ENCODE measurements around the gene TSC2. TPM values are rescaled to one million over a fixed set of nuclear protein-coding genes. Genes with fewer than 3 reads are reported as not detected.

TSC2 gene
- total and polyA plus RNA-seq, 10 donors = 20.7 to 185 (median 93.8) TPM

DNA sequence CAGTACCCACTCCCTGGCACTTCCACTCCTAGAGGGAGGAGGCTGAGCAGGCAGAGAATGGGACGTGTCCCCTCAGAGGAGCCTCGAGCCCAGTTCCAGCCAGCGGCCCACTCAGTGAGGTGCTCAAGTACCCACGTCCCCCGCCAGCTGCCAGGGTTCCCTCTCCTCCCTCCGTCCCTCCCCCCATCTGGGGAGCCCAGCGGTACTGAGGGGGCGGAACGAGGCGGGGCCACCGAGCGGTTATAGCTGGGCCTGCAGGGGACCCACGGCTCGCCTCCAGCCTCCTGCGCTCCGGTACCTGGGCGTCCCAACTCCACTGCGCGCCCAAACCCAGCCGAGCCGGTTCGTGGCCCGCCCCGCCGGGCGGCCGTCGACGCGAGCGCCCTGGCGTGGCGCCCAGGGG lies 28.3 kb upstream of the TSC2 start, which contains the start of gene NPW:
TSS of gene NPW (plus strand) at position 268 of the 403 bp plus-strand sequence.
- 1 to 14% (median 3%) methylated on average over 5 to 33 of the region's 33 CpGs for WGBS, 5 donors
- peak; percentile 74 for DNase-seq
- Histone ChIP-seq H3K27ac (no peak within 1 kb of the TSS), H3K36me3 (no peaks in the 10 kb centered on the region), H3K4me3 (peak within 1 kb of the TSS in 6 of 8 donors; percentile 8 to 50 (median 13)), H3K9me3 (no peaks in the 10 kb centered on the region), H3K4me1 (peaks cover 26 to 44% (median 36%) of the 10 kb centered on the region in 6 donors), H3K27me3 (replicated peaks in 1 of 7) (peaks cover 0 to 64% (median 32%) of the 10 kb centered on the region in 7 donors)
- intact Hi-C loops (cut with DNase I; ENCODE audit: low total_unique reads) = no loop called here
- TF ChIP-seq, protein P1, sequence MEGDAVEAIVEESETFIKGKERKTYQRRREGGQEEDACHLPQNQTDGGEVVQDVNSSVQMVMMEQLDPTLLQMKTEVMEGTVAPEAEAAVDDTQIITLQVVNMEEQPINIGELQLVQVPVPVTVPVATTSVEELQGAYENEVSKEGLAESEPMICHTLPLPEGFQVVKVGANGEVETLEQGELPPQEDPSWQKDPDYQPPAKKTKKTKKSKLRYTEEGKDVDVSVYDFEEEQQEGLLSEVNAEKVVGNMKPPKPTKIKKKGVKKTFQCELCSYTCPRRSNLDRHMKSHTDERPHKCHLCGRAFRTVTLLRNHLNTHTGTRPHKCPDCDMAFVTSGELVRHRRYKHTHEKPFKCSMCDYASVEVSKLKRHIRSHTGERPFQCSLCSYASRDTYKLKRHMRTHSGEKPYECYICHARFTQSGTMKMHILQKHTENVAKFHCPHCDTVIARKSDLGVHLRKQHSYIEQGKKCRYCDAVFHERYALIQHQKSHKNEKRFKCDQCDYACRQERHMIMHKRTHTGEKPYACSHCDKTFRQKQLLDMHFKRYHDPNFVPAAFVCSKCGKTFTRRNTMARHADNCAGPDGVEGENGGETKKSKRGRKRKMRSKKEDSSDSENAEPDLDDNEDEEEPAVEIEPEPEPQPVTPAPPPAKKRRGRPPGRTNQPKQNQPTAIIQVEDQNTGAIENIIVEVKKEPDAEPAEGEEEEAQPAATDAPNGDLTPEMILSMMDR (IDR thresholded peaks at IDR 0.05 in 8 of 11, conservative IDR thresholded peaks at IDR 0.05 in 3 of 11) = no peak
- no peak for TF ChIP-seq POLR2AphosphoS5 (IDR thresholded peaks at IDR 0.05)

DNA sequence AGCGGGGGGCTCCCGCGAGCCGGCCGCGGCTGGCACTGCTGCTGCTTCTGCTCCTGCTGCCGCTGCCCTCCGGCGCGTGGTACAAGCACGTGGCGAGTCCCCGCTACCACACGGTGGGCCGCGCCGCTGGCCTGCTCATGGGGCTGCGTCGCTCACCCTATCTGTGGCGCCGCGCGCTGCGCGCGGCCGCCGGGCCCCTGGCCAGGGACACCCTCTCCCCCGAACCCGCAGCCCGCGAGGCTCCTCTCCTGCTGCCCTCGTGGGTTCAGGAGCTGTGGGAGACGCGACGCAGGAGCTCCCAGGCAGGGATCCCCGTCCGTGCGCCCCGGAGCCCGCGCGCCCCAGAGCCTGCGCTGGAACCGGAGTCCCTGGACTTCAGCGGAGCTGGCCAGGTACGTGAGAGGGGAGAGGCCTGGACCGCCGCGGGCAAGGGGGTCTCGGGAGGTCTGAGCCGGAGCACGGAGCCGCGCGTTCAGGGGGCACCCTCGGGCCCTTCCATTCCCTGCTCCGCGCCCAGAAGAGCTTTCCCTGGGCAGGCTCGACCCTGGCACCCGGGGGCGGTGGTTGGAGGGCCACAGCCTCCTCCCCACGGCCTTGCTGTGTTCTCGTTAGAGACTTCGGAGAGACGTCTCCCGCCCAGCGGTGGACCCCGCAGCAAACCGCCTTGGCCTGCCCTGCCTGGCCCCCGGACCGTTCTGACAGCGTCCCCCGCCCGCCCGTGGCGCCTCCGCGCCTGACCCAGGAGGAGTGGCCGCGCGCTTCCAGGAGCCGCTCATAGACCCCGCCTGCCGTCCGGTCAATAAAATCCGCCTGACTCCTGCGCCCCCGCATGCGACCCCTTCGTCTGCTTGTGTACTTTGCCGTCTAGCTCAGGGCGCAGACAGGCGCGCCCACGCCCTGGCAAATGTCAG lies 27.6 kb upstream of the TSC2 start:
- Histone ChIP-seq H3K27ac (no peak overlapping the region), H3K9me3 (no peaks in the 10 kb centered on the region), H3K27me3 (replicated peaks in 1 of 7) (peaks cover 0 to 70% (median 32%) of the 10 kb centered on the region in 7 donors), H3K36me3 (no peaks in the 10 kb centered on the region), H3K4me1 (peaks cover 27 to 50% (median 40%) of the 10 kb centered on the region in 6 donors), H3K4me3 (peak overlapping the region in 6 of 8 donors; percentile 8 to 50 (median 13))
- TF ChIP-seq POLR2A (IDR thresholded peaks at IDR 0.05) (no peak), POLR2AphosphoS5 (IDR thresholded peaks at IDR 0.05) (no peak)
- TF ChIP-seq, protein P1 (IDR thresholded peaks at IDR 0.05 in 8 of 11, conservative IDR thresholded peaks at IDR 0.05 in 3 of 11) = no peak
- 0 to 3% (median 2%) methylated on average over 8 to 96 of the region's 96 CpGs for WGBS, 5 donors
- DNase-seq = peak; percentile 74
- intact Hi-C loops (cut with DNase I; ENCODE audit: low total_unique reads) = no loop called here

DNA sequence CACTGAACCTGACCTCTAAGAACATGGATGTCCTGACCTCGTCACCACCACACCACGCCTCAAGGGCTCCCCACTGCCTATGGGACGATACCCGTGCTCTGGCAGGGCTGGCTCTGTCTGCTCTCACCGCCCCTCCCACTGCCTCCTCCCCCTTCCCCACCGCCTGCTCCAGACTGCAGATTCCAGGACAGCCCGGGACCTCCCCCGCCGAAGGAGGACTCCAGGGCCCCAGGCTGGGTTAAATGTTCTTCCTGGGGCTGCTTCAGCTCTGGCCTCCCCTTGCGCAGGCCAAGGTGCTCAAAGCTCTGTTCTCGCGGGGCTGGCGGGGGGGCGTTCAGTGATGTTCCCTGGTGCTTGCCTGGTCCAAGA lies 25.1 kb upstream of the TSC2 start:
- no peaks in the 10 kb centered on the region for H3K36me3 ChIP-seq
- TF ChIP-seq POLR2A (IDR thresholded peaks at IDR 0.05) (no peak), POLR2AphosphoS5 (IDR thresholded peaks at IDR 0.05) (no peak)
- TF ChIP-seq, protein P1 (IDR thresholded peaks at IDR 0.05 in 8 of 11, conservative IDR thresholded peaks at IDR 0.05 in 3 of 11) = no peak
- 1 to 3% (median 3%) methylated on average over 9 to 14 of the region's 14 CpGs for WGBS, 5 donors
- peak overlapping the region in 5 of 8 donors; percentile 21 to 64 (median 28) for H3K4me3 ChIP-seq
- peaks cover 0 to 84% (median 39%) of the 10 kb centered on the region in 7 donors for H3K27me3 ChIP-seq (replicated peaks in 1 of 7)
- intact Hi-C loops (cut with DNase I; ENCODE audit: low total_unique reads) = no loop called here
- no peaks in the 10 kb centered on the region for H3K9me3 ChIP-seq
- DNase-seq = no peak
- H3K4me1 ChIP-seq = peaks cover 27 to 73% (median 58%) of the 10 kb centered on the region in 6 donors
- H3K27ac ChIP-seq = peak overlapping the region in 6 of 8 donors; percentile 68 to 88 (median 86)

All from spleen (tissue), 11 donors.